Embryonic facial prominence (tissue), 1 donor: ENCODE measurements around the gene NMT1.
A peak's percentile ranks its signal among the peaks of the same experiment; 100 is the strongest.
"Not testable (repeated sequence)": the region's sequence is repeated elsewhere in the genome, so short reads cannot be mapped to it uniquely, and the experiment has no call there.

Source experiments
- DNase-seq: peaks from one replicate; pipeline ENCODE4 v3.0.0-alpha.2; 2016; ENCODE audit errors: extremely low spot score

NMT1 gene

GRCh38 chr17:45036691-45037090, 24.4 kb upstream of the NMT1 start:
- no peak for DNase-seq

- DNase-seq: no peak
Measured at GRCh38 chr17:45038728-45039634, 22.1 kb upstream of the NMT1 start.

DNA sequence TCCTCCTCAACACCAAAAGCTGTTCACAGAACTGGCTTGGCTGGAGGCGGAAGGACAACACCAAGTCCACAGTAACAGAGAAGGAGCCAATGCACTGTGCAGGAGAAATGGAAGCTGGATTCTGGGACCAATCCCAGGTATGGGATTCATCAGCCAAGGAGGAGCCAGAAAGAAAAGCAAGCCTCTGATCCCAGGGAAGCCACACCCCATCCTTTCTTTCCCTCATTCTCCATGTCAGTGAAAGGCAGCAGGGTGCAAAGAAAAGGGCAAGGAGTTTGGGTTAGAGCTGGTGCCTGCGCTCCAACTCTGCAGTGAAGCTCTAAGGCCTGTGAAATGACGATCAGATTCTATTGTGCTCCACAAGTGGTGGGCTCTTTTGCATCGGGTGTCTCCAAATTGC, 20.7 kb upstream of the NMT1 start:
- no peak for DNase-seq

GRCh38 chr17:45042346-45043120, 18.6 kb upstream of the NMT1 start:
- no peak for DNase-seq

DNA sequence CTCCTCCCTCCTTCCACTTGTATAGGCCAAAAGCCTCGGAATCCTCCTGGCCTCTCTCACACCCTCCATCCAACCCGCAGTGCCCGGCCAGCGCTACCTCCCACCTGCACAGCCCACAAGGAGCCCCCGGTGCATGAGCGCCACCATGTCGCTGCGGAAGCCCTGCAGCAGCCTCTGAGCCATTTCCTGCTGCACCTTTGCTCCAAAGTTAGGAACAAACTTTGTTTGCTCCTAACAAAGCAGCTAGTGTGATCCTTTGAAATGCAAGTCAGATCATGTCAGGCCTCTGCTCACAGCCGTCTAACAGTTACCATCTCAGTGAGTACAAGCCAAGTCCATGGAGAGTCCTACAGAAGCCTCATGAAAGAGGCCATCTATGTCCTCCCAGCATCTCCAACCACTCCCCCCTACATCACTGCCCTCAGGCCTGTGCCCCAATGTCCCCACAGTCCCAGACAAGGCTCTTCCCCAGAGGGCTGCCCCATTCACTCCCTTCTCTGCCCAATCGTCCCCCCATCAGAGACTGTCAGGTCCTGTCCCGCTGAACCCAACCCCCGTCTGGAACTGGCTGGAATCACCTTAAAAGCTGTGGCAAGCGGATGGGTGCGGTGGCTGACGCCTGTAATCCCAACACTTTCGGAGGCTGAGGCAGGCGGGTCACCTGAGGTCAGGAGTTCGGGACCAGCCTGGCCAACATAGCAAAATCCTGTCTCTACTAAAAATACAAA, 17.1 kb upstream of the NMT1 start:
- no peak for DNase-seq

GRCh38 chr17:45046537-45047125, 14.5 kb upstream of the NMT1 start:
- no peak for DNase-seq

- no peak for DNase-seq
Measured at GRCh38 chr17:45048795-45049563, 12.1 kb upstream of the NMT1 start.

DNA sequence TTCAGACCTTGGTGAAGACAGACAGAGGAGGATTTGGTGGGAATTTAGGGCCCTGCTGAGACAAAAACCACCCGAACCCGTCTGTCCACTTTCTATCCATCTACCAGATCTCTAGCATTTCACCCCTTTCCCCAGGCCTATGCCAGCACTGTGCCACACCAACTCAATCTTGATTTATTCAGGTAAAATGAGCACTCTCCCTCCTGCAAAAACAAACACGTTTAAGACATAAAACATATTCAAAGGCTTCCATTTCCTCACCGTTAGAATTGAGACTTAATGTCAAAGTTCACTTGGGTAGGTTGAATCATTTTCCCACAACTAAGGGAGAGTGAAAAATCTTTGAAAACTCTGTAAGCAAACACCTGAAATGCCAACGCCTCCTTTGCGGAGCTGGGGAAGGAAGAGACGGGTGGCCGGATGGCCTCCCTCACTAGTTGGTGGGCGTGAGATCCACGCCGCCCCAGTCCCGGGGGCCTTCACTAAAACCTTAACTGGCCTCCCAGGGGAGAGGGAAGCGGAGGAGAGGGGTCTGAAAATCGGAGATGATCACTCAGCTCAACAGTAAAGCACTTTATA, 10.5 kb upstream of the NMT1 start:
- no peak for DNase-seq

DNA sequence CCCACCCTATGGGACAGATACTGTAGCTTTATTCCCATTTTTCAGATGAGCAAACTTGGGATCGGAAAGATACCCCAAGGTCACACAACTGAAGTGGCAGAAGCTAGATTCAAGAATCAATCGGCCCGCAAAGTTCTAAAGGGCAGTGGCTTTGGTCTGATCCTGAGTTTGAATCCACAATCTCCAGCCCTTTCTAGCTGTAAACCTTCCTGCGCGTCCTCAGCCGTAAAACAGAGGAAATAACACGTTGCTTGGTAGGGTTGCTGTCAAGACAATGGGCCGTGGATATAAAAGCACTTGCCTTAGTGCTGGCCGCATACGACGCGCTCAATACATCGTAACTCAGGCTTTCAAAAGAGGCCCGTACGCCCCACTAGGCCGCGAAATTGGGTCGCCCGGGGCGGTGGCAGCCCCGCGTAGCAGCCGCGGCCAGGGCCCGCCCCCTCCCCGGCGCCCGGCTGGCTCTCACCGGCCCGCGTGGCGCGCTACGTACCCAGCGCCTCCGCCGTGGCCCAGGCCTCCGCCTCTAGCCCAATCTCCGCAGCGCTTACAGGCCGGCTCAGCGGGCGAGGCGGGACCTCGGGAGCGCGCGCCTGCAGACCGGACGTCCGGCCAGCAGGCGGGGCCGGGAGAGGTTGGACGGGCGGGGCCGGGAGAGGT, 9.9 kb upstream of the NMT1 start, which contains the start of gene DCAKD:
Gene DCAKD, minus strand, starts transcription at position 573 of the 660 bp plus-strand sequence. CDS start 16,747 bp downstream, outside the sequence.
- peak; percentile 89 for DNase-seq

- not testable (repeated sequence) for DNase-seq
Measured at GRCh38 chr17:45051720-45052051, 9.4 kb upstream of the NMT1 start.

DNA sequence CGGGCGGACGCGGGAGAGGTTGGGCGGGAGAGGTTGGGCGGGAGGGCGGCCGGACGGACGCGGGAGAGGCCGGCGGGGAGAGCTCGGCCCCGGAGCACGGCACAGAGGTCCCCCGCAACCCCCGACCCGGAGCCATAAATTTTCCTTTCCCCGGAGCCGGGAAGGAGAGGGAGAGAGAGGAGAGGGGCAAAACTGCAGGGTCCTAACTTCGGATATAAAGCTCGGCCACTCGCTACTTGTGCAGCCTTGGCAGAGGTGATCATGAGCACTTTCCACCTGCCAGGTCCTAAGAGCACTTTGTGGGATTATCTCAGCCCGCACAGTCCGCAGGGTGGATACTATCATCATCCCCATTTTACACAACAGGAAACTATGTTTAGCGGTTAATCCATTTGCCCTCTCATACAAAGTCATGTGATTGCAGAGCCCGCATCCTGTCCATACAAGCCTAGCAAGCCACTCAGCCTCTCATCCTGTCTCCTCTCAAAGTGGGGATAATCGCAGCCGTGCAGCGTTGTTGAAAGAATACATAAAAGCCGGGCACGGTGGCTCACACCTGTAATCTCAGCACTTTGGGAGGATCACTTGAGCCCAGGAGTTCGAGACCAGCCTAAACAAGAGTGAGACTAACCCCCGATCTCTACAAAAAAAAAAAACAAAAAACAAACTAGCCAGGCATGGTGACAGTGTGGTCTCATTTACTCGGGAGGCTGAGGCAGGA, 8.9 kb upstream of the NMT1 start:
- DNase-seq: no peak

- DNase-seq: no peak
Measured at GRCh38 chr17:45060382-45060796, 728 bp upstream of the NMT1 start.

DNA sequence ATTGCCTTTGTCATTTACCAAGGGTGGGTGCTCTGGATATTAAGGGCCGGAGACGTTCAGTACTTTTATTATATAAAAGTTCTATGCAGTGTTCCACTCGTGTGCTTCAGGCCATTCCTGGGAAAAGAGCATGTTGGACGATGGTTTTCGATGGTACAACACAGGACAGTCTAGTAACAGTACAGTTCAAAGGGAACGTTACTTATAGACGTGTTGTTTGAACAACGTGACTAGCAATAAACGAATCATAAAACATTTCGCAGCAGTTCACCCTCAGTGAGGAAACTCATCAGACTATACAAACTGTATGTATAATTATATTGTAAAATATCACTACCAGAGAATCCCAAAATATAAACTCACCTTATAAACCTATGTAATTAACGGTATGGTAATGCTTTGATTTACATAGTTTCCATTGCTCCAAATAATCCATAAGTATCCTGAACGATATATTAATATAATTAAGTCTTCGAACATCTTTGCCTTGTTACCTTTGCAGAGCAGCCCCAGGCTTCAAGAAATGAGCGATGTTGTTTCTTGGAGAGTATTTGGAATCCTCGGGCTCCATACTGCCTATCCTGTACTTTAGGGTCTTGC, 589 bp downstream of the NMT1 start:
- no peak for DNase-seq

DNA sequence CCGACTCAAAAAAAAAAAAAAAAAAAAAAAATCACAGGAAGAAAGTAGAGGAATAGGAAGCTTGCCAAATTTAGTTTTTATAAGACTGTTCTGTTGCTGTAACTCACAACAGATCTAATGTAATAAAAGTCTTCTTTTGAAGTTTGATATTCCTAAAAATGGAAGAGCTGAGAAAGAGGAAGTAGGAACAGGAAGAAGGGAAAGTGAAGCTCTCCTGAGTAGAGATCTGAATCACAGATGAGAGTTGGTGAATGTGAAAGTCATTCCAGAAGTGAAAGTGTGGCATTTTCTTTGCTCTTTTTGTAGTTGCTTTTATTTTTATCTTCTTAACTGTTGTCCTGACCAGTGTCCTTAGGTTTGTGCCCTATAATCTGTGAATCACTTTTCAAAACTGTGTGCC, 2.1 kb downstream of the NMT1 start:
- no peak for DNase-seq

- DNase-seq: no peak
Measured at GRCh38 chr17:45067637-45068036, 6.5 kb downstream of the NMT1 start.

GRCh38 chr17:45070001-45070400, 8.9 kb downstream of the NMT1 start:
- no peak for DNase-seq

GRCh38 chr17:45070809-45071208, 9.7 kb downstream of the NMT1 start:
- no peak for DNase-seq

DNA sequence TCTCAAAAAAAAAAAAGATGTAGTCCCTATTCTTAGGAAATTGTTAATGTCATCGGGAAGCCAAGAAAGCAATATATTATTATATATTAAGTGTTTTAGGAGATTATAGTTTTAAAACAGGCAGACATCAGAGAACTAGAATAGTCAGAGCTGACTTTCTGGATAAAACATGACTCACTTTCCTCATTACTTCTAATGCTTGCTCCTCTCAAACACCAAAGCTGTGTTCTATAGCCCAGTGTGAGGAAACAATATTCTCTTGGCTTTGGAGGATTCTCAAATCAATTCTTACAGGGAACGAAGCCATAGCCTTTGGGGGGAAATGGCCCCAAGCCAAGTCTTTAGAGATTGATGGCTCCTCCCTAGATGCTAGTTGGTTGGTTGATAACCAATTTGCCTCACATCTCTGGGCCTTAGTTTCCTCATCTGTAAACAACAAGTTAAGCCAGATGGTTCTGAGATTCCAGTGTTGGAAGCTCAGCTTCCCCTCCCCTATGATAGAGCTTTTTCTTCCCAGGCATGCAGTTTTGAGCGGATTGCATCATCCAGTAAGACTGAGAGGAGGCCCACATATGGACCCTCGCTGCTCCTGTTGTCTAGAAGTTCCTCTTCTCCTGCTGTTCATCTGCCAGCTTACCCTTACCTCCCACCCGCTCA, 12.4 kb downstream of the NMT1 start:
- DNase-seq: no peak

DNA sequence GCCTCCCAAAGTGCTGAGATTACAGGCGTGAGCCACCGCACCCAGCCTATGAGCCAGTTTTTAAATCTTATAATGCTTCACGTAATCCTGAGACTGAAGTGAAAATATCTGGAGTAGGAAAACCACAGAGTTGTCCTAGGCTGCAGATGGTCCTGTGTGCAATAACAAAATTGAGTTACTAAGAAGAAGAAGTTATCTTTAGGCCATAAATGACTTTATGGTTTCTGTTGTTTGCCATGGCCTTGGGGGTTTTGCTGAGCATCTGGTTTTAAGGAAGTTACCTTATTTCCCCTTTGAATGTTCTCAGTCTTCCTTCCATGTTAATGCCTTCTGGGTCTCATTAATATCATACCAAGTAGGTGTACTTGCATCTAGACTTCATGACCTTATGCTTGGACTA, 16.5 kb downstream of the NMT1 start:
- DNase-seq: no peak
